Upper lobe of left lung (tissue), 6 donors: ENCODE measurements around the gene RLN1. TPM values are rescaled to one million over a fixed set of nuclear protein-coding genes. Genes with fewer than 3 reads are reported as not detected.
"Not testable (repeated sequence)": the region's sequence is repeated elsewhere in the genome, so short reads cannot be mapped to it uniquely, and the experiment has no call there.

Experiments used
- ATAC-seq, 2 donors: fragments of 200-7000 bp; cut with Tn5 transposase; one replicate each; pipeline ENCODE4 v1.9.1; 2022; ENCODE audit warnings: mild to moderate bottlenecking in 2 of 2, moderate library complexity in 2 of 2; ENCODE audit not compliant: low FRiP score in 2 of 2
- DNase-seq, 2 donors: peaks; one replicate each; pipeline ENCODE4 v3.0.0-alpha.2; 2019 to 2020
- H3K27ac ChIP-seq, 4 donors: fragments of 200-600 bp; sonication (generic); one replicate each; pipeline ENCODE4 v1.5.1; 2016 to 2019
- H3K27me3 ChIP-seq, 4 donors: fragments of 200-600 bp; sonication (generic); one replicate each; pipeline ENCODE4 v1.5.1; 2017 to 2019
- H3K36me3 ChIP-seq, 4 donors: fragments of 200-600 bp; sonication (generic); one replicate each; pipeline ENCODE4 v1.5.1; 2016 to 2019
- H3K4me1 ChIP-seq, 4 donors: fragments of 200-600 bp; sonication (generic); one replicate each; pipeline ENCODE4 v1.5.1; 2018 to 2019
- H3K4me3 ChIP-seq, 4 donors: fragments of 200-600 bp; sonication (generic); one replicate each; pipeline ENCODE4 v1.5.1; 2017 to 2019; ENCODE audit warnings: mild to moderate bottlenecking in 2 of 4, moderate library complexity in 1 of 4
- H3K9me3 ChIP-seq, 4 donors: fragments of 200-600 bp; sonication (generic); one replicate each; pipeline ENCODE4 v1.5.1; 2018 to 2019
- EP300 ChIP-seq, 4 donors: sonication (generic); formaldehyde crosslinking; IDR thresholded peaks; one replicate each; pipeline ENCODE4 v1.5.1; 2017; ENCODE audit warnings: antibody characterized with exemption in 4 of 4, control low read depth in 2 of 4
- POLR2A ChIP-seq, 4 donors: fragments of 450-650 bp; IDR thresholded peaks; one replicate each; pipeline ENCODE4 v1.5.1; 2016 to 2017; ENCODE audit warnings: antibody characterized with exemption in 4 of 4, mild to moderate bottlenecking in 2 of 4
- POLR2AphosphoS5 ChIP-seq, 2 donors: sonication (generic); formaldehyde crosslinking; IDR thresholded peaks; one replicate each; pipeline ENCODE4 v1.5.1; 2017; ENCODE audit warnings: antibody characterized with exemption in 2 of 2
- WGBS, 2 donors: methylation state at CpG; one replicate each; pipeline ENCODE4 v1.1.5; 2017 to 2018; 5-methylcytosine and 5-hydroxymethylcytosine counted together
- total RNA-seq, 6 donors: library from RNA; depleted of rRNA in 4 of 6; stranded (reverse); fragments of >200 nt in 4 of 6; gene quantifications; one replicate each; pipeline versions ENCODE4 v1.1.0 to v1.2.1, GENCODE V29; 2016 to 2021
- TF ChIP-seq, protein P1 (sequence below), 6 experiments: fragments of 450-650 bp in 4 of 6; fragments of 200-600 bp in 2 of 6; sonication (generic) in 2 of 6; IDR thresholded peaks; one replicate each; pipeline ENCODE4 v1.5.1; 2016 to 2019; ENCODE audit warnings: antibody characterized with exemption in 6 of 6
- donor health status: DM: no; HTN: no; CAD: no; lungs with moderate emphysema.
- donor health status: DM: no; HTN: yes; CAD: no; lungs with severe emphysema.

The RLN1 gene
- total RNA-seq, 6 donors from 2014 or later, result not detected

DNA sequence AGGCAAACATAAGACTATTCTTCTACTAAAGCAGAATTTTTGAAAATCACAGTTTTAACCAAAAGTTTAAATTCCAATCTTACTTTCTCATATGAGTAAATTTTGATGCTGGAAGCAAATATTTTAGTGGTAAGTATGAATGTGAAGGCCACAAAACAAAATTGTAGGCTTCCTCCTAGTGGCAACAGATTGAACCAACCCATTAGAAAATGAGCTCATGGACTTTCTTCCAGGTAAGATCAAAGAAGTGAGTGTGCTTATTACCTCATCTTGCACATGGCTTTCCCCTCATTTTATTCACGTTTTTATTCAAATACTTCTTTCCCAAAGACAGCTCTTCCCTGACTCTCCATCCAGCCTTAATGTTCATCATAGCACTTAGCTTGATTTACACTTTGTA lies 18.6 kb downstream of the RLN1 start:
- Histone ChIP-seq H3K9me3 (no peaks in the 10 kb centered on the region), H3K4me3 (no peak overlapping the region), H3K27ac (no peak overlapping the region), H3K4me1 (no peaks in the 10 kb centered on the region), H3K27me3 (no peaks in the 10 kb centered on the region), H3K36me3 (no peaks in the 10 kb centered on the region)
- DNase-seq (no peak), ATAC-seq (no peak)
- WGBS, 2 donors, result 27 to 37% methylated on average over 1 of the region's 1 CpG
- TF ChIP-seq EP300 (IDR thresholded peaks at IDR 0.05) (no peak), POLR2AphosphoS5 (IDR thresholded peaks at IDR 0.05) (no peak), POLR2A (IDR thresholded peaks at IDR 0.05) (no peak)
- TF ChIP-seq, protein P1, sequence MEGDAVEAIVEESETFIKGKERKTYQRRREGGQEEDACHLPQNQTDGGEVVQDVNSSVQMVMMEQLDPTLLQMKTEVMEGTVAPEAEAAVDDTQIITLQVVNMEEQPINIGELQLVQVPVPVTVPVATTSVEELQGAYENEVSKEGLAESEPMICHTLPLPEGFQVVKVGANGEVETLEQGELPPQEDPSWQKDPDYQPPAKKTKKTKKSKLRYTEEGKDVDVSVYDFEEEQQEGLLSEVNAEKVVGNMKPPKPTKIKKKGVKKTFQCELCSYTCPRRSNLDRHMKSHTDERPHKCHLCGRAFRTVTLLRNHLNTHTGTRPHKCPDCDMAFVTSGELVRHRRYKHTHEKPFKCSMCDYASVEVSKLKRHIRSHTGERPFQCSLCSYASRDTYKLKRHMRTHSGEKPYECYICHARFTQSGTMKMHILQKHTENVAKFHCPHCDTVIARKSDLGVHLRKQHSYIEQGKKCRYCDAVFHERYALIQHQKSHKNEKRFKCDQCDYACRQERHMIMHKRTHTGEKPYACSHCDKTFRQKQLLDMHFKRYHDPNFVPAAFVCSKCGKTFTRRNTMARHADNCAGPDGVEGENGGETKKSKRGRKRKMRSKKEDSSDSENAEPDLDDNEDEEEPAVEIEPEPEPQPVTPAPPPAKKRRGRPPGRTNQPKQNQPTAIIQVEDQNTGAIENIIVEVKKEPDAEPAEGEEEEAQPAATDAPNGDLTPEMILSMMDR (IDR thresholded peaks at IDR 0.05), result no peak

DNA sequence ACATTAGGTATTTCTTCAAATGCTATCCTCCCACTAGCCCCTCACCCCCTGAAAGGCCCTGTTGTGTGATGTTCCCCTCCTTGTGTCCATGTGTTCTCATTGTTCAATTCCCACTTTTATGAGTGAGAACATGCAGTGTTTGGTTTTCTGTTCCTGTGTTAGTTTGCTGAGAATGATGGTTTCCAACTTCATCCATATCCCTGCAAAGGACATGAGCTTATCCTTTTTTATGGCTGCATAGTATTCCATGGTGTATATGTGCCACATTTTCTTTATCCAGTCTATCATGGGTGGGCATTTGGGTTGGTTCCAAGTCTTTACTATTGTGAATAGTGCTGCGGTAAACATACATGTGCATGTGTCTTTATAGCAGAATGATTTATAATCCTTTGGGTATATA lies 23.3 kb downstream of the RLN1 start:
- H3K27me3 ChIP-seq, ATAC-seq: not testable (repeated sequence)

DNA sequence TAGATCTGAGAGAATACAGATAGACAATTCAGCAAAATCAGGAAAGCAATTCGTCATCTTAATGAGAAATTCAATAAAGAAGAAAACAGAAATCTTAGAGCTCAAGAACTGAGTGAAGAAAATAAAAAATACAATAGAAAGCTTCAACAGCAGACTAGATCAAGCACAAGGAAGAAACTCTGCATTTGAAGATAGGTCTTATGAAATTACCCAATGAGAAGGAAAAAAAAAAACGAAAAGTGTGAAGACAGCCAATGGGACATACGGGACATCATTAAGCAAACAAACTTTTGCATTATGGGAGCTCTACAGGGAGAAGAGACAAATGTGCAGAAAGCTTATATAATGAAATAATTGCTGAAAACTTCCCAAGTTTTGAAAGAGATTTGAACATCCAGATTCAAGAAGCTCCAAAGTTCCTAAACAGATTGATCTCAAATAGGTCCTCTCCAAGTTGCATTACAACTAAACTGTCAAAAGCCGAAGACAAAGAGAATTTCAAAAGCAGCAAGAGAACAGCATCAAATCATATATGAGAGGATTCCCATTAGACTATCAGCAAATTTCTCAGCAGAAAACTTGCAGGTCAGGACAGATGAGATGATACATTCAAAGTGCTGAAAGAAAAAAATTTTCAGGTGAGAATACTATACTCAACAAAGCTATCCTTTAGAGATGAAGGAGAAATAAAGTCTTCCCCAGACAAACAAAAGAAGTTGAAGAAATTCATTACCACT lies 24.3 kb downstream of the RLN1 start:
- Histone ChIP-seq H3K36me3 (no peaks in the 10 kb centered on the region), H3K27me3 (no peaks in the 10 kb centered on the region), H3K4me3 (no peak overlapping the region), H3K9me3 (peaks cover 0 to 14% (median 6%) of the 10 kb centered on the region in 4 donors), H3K27ac (no peak overlapping the region), H3K4me1 (no peaks in the 10 kb centered on the region)
- TF ChIP-seq, protein P1 (IDR thresholded peaks at IDR 0.05), result no peak
- TF ChIP-seq POLR2AphosphoS5 (IDR thresholded peaks at IDR 0.05) (no peak), POLR2A (IDR thresholded peaks at IDR 0.05) (no peak), EP300 (IDR thresholded peaks at IDR 0.05) (no peak)
- ATAC-seq (no peak), DNase-seq (no peak)
- 69 to 73% methylated on average over 4 of the region's 4 CpGs for WGBS, 2 donors

More for the DNA sequence above, 23.3 kb downstream of the RLN1 start:
- H3K36me3 ChIP-seq, DNase-seq, H3K4me1 ChIP-seq, H3K4me3 ChIP-seq, H3K27ac ChIP-seq: not testable (repeated sequence)
- 95 to 96% methylated on average over 1 of the region's 1 CpG for WGBS, 2 donors
- peaks cover 0 to 14% (median 6%) of the 10 kb centered on the region in 4 donors for H3K9me3 ChIP-seq

DNA sequence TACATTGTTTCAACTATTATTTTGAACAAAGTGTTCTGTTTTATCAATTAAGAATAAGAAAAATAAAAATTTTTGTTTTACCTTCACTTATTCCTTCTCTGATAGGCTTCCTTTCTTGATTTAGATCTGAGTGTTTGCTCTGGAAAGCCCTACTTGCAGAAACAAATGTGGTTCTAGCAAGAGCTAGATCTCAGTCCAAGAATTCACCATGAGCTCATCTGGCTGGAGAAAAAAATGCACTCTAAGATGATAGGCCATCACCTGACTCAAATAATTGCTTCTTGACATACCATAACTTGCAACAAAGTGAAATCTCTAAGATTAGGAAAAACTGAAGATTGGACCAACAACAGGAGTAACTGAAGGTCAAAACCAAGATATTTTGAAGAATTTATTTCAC lies 28.8 kb downstream of the RLN1 start:
- Histone ChIP-seq H3K4me1 (no peaks in the 10 kb centered on the region), H3K9me3 (peaks cover 0 to 14% (median 6%) of the 10 kb centered on the region in 4 donors), H3K27me3 (no peaks in the 10 kb centered on the region), H3K4me3 (no peak overlapping the region), H3K27ac (no peak overlapping the region), H3K36me3 (no peaks in the 10 kb centered on the region)
- DNase-seq (no peak), ATAC-seq (no peak)
- TF ChIP-seq POLR2AphosphoS5 (IDR thresholded peaks at IDR 0.05) (no peak), POLR2A (IDR thresholded peaks at IDR 0.05) (no peak), EP300 (IDR thresholded peaks at IDR 0.05) (no peak)
- TF ChIP-seq, protein P1 (IDR thresholded peaks at IDR 0.05), result no peak

DNA sequence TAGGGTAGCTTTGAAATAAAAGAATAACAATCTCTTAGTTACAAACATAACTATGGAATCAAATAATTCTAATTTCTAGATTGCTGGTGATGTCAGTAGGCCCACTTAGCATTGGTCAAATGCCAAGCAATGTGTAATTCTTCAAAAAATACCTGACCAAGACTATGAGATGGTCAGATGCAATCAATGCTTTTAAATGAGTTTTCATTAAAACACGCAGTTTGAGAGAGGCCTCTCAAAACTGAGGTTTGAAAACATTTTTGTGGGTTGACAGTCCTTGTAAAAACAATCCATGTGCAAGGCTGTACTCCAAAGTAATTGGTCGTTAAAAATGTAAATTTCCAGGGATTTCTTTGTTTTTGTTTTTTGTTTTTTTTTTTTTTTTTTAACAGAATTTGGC lies 33.9 kb downstream of the RLN1 start:
- ATAC-seq, result no peak
- H3K9me3 ChIP-seq, result no peaks in the 10 kb centered on the region
- no peak for DNase-seq
- no peak for TF ChIP-seq POLR2AphosphoS5 (IDR thresholded peaks at IDR 0.05)
- TF ChIP-seq POLR2A (IDR thresholded peaks at IDR 0.05), result no peak
- TF ChIP-seq, protein P1 (IDR thresholded peaks at IDR 0.05), result no peak
- H3K36me3 ChIP-seq, result no peaks in the 10 kb centered on the region
- no peak overlapping the region for H3K4me3 ChIP-seq
- no peak overlapping the region for H3K27ac ChIP-seq
- peaks cover 0 to 4% (median 0%) of the 10 kb centered on the region in 4 donors for H3K4me1 ChIP-seq
- WGBS, 2 donors, result 89 to 92% methylated on average over 2 of the region's 2 CpGs
- H3K27me3 ChIP-seq, result no peaks in the 10 kb centered on the region

DNA sequence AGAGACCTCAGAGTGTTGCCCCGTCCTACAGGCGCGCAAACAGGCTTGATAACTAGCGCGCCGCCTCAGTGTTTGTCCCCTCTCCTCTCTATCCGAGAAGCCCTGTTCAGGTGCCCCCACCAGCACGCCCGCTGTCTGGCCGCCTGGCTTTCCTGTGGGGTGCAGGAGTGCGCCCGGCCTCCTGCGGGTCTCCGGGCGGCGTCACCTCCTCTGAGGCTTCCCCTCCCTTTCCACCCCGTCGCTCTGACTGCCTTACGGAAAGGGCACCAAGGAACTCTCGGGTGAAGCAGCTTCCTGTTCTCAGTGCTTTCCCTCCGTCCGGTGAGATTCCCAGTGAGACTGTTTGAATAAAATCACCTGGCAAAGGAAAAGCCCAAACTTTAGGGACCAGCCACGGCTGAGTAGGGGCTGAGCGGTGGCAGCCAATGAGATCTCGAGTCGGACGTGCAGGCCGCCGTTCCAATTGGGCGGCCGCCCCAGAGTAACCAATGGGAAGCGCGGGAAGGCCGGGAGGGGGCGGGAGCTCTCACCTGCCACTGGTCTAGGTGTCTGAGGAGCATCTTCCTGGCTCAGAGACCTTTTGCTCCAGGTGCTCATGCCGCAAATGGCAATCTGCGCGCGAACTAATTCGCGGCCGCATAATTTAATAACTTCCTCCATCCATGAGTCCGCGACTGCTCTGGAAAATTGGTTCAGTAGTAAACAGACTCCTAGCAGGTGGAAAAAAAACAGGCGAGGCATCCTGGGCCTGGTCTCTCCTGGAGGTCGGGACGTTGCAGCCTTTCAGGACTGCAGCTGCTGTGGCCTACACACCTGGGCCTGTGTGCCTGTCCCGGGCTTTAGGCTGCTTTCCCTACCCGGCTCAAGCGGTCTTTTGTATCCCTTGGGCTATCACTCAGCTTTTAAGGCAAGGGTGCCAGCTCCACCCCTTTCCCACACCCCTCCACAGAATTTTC lies 35.6 kb downstream of the RLN1 start, which contains the start of gene RLN2:
Gene RLN2 (minus strand): TSS at position 877 of the 956 bp plus-strand sequence. CDS start 136 bp downstream, at position 741.
- H3K4me3 ChIP-seq, result peak within 1 kb of the TSS in 2 of 4 donors; percentile 17 to 21
- WGBS, 2 donors, result 24 to 49% methylated on average over 13 to 15 of the region's 50 CpGs

More for the DNA sequence above, 35.6 kb downstream of the RLN1 start, which contains the start of gene RLN2:
- not testable (repeated sequence) for H3K27ac ChIP-seq, H3K36me3 ChIP-seq, H3K9me3 ChIP-seq, H3K4me1 ChIP-seq, H3K27me3 ChIP-seq
- ATAC-seq, result peak; percentile 97 to 99
- peak in 1 of 2 donors; percentile 10 for DNase-seq
